Measurements from ENCODE around the gene MOB3B. TPM values are rescaled to one million over a fixed set of nuclear protein-coding genes. Genes with fewer than 3 reads are reported as not detected.
A peak's percentile ranks its signal among the peaks of the same experiment; 100 is the strongest.

Gene MOB3B
- total and polyA plus RNA-seq, 2 donors, result 2.3 to 7.8 TPM

DNA sequence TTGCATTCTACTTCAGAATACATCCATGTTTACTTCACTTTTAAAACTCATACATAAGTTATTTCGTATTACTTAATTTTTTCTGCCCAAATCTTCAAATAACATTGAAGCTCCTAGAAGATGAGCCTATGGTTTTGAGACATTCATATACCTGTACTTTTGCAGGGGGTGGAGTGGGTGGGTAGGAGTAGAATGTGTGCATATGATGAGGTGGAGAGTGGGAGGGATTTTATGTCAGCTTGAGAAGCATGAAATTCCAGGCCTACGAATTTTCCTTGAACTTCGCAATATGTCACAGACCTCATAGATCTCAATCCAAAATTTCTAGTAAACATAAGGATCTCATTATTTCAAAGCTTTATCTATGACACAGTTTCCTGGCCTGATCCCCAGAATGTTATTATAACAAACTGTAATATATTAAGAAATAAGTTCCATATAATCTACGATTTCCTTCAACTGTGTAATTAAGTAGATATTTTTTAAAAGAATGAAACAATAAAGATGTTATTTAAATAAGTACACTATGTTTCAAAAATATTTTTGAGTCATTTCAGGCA lies 19.7 kb upstream of the MOB3B start:
- peaks cover 3 to 30% of the 10 kb centered on the region in 2 donors for H3K36me3 ChIP-seq (ENCODE audit: control insufficient read depth in 2 of 2, insufficient read depth in 2 of 2, low read length in 1 of 2)

DNA sequence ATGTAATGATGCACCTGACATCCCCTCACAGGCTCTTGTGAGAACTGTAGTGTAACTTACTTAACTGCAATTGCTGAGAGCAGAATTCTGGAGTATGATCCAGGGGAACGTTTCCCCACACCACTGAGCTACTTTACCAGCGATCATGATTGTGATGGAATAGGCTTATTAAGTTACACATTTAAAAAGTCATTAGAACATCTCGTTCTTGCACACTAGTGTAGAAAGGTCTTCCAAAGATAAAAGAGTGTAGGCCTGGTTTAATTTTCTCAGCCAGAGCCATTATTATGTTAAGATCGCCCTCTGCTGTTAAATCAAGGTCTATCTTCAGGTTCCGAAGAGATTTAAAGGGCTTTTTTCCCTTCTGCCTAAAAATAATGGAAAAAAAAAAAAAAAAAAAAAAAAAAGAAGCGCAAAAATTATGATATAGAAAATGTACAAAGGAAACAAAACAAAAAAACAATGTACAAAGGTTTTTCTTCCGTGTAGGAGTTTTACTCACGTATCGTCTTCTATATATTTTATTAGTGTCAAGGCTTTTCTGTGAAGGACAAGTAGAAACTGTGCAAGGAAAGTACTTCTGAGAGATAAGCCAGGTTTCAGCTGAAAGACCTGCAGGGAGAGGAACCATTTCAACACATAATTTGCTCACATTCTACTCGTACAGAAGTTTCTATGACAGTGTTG lies 18.6 kb upstream of the MOB3B start:
- Histone ChIP-seq H3K9me3 (ENCODE audit: control insufficient read depth in 2 of 2, insufficient read depth in 1 of 2, low read length in 1 of 2) (no peaks in the 10 kb centered on the region), H3K27ac (ENCODE audit: low read depth in 1 of 2, low read length in 1 of 2) (no peak overlapping the region), H3K36me3 (ENCODE audit: control insufficient read depth in 2 of 2, insufficient read depth in 2 of 2, low read length in 1 of 2) (peaks cover 3 to 25% of the 10 kb centered on the region in 2 donors), H3K27me3 (ENCODE audit: control insufficient read depth in 2 of 2, insufficient read depth in 1 of 2, low read length in 1 of 2) (no peaks in the 10 kb centered on the region), H3K4me1 (ENCODE audit: control insufficient read depth in 2 of 2, insufficient read depth in 2 of 2, low read length in 2 of 2) (no peaks in the 10 kb centered on the region), H3K4me3 (ENCODE audit: low read length in 2 of 2) (no peak overlapping the region)
- peak in 2 of 9 donors; percentile 16 to 44 for DNase-seq (ENCODE audit: low read depth in 6 of 9, low spot score in 9 of 9)
- WGBS, result 83% methylated on average over 10 of the region's 10 CpGs

More for the DNA sequence above, 19.7 kb upstream of the MOB3B start:
- no peak for DNase-seq (ENCODE audit: low read depth in 6 of 9, low spot score in 9 of 9)
- Histone ChIP-seq H3K9me3 (ENCODE audit: control insufficient read depth in 2 of 2, insufficient read depth in 1 of 2, low read length in 1 of 2) (no peaks in the 10 kb centered on the region), H3K27ac (ENCODE audit: low read depth in 1 of 2, low read length in 1 of 2) (no peak overlapping the region), H3K4me3 (ENCODE audit: low read length in 2 of 2) (no peak overlapping the region), H3K27me3 (ENCODE audit: control insufficient read depth in 2 of 2, insufficient read depth in 1 of 2, low read length in 1 of 2) (no peaks in the 10 kb centered on the region), H3K4me1 (ENCODE audit: control insufficient read depth in 2 of 2, insufficient read depth in 2 of 2, low read length in 2 of 2) (no peaks in the 10 kb centered on the region)
- WGBS, result 99% methylated on average over 4 of the region's 4 CpGs

DNA sequence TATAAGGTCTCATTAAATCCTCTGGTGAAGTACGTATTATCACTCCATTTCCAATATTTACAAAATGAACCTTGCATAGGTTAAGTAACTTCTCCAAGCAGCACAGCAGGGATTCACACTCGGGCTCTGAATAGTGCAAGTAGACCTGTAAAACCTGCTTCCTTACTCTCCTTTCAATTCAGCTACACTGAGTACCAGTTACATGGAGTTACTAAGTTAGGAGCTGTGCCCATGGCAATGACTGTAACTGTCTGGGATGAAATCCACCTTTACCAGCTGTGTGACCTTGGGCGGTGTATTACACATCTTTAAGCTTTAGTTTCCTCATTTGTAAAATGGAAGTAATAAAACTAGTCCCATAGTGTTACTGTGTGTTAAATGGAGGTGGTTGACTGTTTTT lies 15.9 kb upstream of the MOB3B start:
- Histone ChIP-seq H3K4me3 (ENCODE audit: low read length in 2 of 2) (no peak overlapping the region), H3K36me3 (ENCODE audit: control insufficient read depth in 2 of 2, insufficient read depth in 2 of 2, low read length in 1 of 2) (peaks cover 0 to 17% of the 10 kb centered on the region in 2 donors), H3K27me3 (ENCODE audit: control insufficient read depth in 2 of 2, insufficient read depth in 1 of 2, low read length in 1 of 2) (no peaks in the 10 kb centered on the region), H3K27ac (ENCODE audit: low read depth in 1 of 2, low read length in 1 of 2) (no peak overlapping the region), H3K4me1 (ENCODE audit: control insufficient read depth in 2 of 2, insufficient read depth in 2 of 2, low read length in 2 of 2) (no peaks in the 10 kb centered on the region), H3K9me3 (ENCODE audit: control insufficient read depth in 2 of 2, insufficient read depth in 1 of 2, low read length in 1 of 2) (no peaks in the 10 kb centered on the region)
- WGBS, result 99% methylated on average over 3 of the region's 3 CpGs
- DNase-seq (ENCODE audit: low read depth in 6 of 9, low spot score in 9 of 9), result no peak

DNA sequence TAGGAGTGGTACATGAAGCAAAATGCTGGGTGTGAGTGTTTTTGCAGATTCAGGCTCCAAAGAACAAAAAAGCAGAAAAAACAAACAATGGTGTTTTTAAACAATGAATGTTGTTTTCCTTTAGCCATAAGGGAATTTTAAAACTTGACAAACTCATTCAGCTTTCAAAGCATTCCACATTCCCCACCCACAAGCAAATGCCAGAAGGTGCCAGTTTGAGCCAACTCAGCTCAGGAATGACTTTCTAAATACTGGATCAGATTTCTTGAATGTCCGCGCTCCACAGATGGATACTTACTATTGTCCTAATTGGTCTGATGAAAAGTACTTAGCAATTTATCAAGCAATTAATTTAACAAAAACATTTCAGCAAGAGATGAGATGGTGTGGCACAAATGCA lies 12.9 kb upstream of the MOB3B start:
- no peak overlapping the region for H3K27ac ChIP-seq (ENCODE audit: low read depth in 1 of 2, low read length in 1 of 2)
- H3K4me1 ChIP-seq (ENCODE audit: control insufficient read depth in 2 of 2, insufficient read depth in 2 of 2, low read length in 2 of 2), result peaks cover 0 to 5% of the 10 kb centered on the region in 2 donors
- H3K4me3 ChIP-seq (ENCODE audit: low read length in 2 of 2), result no peak overlapping the region
- no peaks in the 10 kb centered on the region for H3K27me3 ChIP-seq (ENCODE audit: control insufficient read depth in 2 of 2, insufficient read depth in 1 of 2, low read length in 1 of 2)
- no peaks in the 10 kb centered on the region for H3K9me3 ChIP-seq (ENCODE audit: control insufficient read depth in 2 of 2, insufficient read depth in 1 of 2, low read length in 1 of 2)
- H3K36me3 ChIP-seq (ENCODE audit: control insufficient read depth in 2 of 2, insufficient read depth in 2 of 2, low read length in 1 of 2), result peaks cover 0 to 14% of the 10 kb centered on the region in 2 donors
- WGBS, result 95% methylated on average over 2 of the region's 2 CpGs
- DNase-seq (ENCODE audit: low read depth in 6 of 9, low spot score in 9 of 9), result no peak

DNA sequence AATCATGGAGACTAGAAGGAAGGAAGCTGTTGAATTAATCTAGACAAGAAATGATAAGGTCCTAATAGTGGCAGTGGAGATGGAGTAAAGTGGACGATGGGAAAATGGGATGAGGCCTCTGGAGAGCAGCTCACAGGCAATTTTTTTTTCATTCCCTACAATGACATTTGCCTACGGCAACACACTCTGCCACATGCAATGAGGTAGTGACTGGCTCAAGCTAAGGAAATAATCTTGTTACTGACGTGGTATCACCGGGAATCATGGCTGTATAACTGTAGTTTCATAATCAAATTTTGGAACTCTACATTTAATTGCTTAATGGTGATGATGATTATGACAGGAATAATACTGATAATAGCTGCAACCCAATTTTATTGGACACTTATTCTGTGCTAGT lies 12.1 kb upstream of the MOB3B start:
- DNase-seq (ENCODE audit: low read depth in 6 of 9, low spot score in 9 of 9), result no peak
- Histone ChIP-seq H3K36me3 (ENCODE audit: control insufficient read depth in 2 of 2, insufficient read depth in 2 of 2, low read length in 1 of 2) (peaks cover 0 to 8% of the 10 kb centered on the region in 2 donors), H3K9me3 (ENCODE audit: control insufficient read depth in 2 of 2, insufficient read depth in 1 of 2, low read length in 1 of 2) (no peaks in the 10 kb centered on the region), H3K4me3 (ENCODE audit: low read length in 2 of 2) (no peak overlapping the region), H3K27me3 (ENCODE audit: control insufficient read depth in 2 of 2, insufficient read depth in 1 of 2, low read length in 1 of 2) (no peaks in the 10 kb centered on the region), H3K4me1 (ENCODE audit: control insufficient read depth in 2 of 2, insufficient read depth in 2 of 2, low read length in 2 of 2) (peaks cover 0 to 5% of the 10 kb centered on the region in 2 donors), H3K27ac (ENCODE audit: low read depth in 1 of 2, low read length in 1 of 2) (no peak overlapping the region)
- 97% methylated on average over 4 of the region's 4 CpGs for WGBS

DNA sequence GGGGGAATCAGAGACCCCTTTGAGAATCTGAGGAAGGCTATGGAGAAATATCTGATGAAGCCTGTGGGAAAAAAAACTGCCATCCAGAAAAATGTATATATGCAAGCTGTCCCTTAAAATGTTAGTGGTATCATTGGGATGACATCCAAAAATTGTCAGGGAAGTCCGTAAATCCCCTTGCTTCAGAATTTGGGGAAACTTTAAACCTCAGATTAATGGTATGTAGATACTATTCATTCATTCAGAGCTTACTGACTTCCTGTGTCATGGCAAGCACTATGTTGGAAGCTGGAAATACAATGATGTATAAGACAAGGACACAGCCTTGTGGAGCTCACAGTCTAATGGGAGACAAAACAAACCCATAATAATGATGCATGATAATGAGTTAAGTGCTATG lies 10.9 kb upstream of the MOB3B start:
- WGBS, result 97% methylated on average over 1 of the region's 1 CpG
- DNase-seq (ENCODE audit: low read depth in 6 of 9, low spot score in 9 of 9), result no peak
- Histone ChIP-seq H3K4me3 (ENCODE audit: low read length in 2 of 2) (no peak overlapping the region), H3K9me3 (ENCODE audit: control insufficient read depth in 2 of 2, insufficient read depth in 1 of 2, low read length in 1 of 2) (no peaks in the 10 kb centered on the region), H3K4me1 (ENCODE audit: control insufficient read depth in 2 of 2, insufficient read depth in 2 of 2, low read length in 2 of 2) (peaks cover 0 to 5% of the 10 kb centered on the region in 2 donors), H3K27me3 (ENCODE audit: control insufficient read depth in 2 of 2, insufficient read depth in 1 of 2, low read length in 1 of 2) (no peaks in the 10 kb centered on the region), H3K27ac (ENCODE audit: low read depth in 1 of 2, low read length in 1 of 2) (peak overlapping the region in 1 of 2 donors; percentile 86), H3K36me3 (ENCODE audit: control insufficient read depth in 2 of 2, insufficient read depth in 2 of 2, low read length in 1 of 2) (peaks cover 5 to 8% of the 10 kb centered on the region in 2 donors)

DNA sequence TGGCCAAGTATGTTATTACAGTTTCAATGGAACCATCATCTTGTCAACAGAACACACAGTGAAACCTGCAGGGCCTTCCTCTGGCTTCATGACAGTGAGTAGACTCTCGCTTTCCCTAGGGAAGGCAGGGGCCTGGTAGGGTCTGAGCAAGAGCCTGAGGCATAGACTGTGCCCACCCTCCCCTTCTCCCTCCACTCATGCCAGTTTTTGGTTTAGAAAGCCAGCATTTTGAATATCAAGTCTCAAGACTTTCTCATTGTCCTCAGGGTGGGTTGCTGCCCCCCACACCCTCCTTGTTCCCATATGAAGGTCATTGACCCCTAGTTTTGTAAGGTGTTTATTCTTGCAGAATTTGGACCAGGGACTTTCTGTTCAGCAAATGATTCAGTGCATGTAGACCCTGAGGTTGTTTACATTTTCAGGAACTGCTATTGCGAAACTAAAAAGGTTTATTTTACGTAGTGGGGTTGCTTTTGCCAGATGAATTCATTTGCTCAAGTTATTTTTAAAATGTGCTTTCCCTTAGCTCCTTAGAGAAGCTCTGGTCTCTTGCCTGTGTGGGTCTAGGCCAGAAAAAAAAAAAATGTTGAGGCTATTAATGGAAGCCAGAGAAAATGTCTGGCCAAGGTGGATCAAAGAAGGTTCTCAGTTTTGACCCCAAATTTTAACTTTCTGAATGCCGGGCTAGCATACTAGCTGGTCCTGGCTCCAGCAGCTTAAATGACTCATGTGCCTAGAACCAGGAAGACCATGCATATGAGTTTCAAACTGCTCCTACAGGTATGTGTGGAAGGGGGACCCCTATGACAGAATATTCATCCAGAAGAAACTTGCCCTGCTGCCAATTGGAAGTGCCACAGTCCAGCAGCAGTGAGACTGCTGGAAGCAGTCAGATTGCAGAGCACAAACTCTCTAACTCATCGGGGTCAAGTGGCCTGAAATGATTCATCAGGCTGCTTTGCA lies 10.1 kb upstream of the MOB3B start:
- 86% methylated on average over 5 of the region's 5 CpGs for WGBS
- Histone ChIP-seq H3K9me3 (ENCODE audit: control insufficient read depth in 2 of 2, insufficient read depth in 1 of 2, low read length in 1 of 2) (no peaks in the 10 kb centered on the region), H3K4me3 (ENCODE audit: low read length in 2 of 2) (no peak overlapping the region), H3K36me3 (ENCODE audit: control insufficient read depth in 2 of 2, insufficient read depth in 2 of 2, low read length in 1 of 2) (peaks cover 5 to 8% of the 10 kb centered on the region in 2 donors), H3K27me3 (ENCODE audit: control insufficient read depth in 2 of 2, insufficient read depth in 1 of 2, low read length in 1 of 2) (no peaks in the 10 kb centered on the region), H3K4me1 (ENCODE audit: control insufficient read depth in 2 of 2, insufficient read depth in 2 of 2, low read length in 2 of 2) (peaks cover 0 to 5% of the 10 kb centered on the region in 2 donors), H3K27ac (ENCODE audit: low read depth in 1 of 2, low read length in 1 of 2) (peak overlapping the region; percentile 71 to 86)
- DNase-seq (ENCODE audit: low read depth in 6 of 9, low spot score in 9 of 9), result peak in 1 of 9 donors; percentile 19

DNA sequence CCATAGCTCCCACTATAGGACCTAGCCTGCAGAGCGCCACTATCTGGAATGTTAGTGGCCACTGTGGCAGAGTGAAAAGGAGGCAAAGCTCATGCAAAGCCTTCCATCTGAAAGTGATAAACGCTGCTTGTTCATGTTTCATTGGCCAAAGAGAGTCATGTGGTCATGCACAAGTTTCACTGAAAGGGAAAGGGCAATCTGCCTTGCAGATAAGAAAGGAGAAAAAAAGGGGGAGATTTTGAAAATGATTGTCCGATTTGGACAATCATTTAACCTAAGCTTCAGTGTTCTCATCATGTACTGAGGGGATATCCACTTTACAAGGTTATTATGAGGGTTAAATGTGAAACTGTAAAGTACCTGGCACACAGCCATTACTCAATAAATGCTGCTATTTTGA lies 9.0 kb upstream of the MOB3B start:
- Histone ChIP-seq H3K4me1 (ENCODE audit: control insufficient read depth in 2 of 2, insufficient read depth in 2 of 2, low read length in 2 of 2) (peaks cover 0 to 5% of the 10 kb centered on the region in 2 donors), H3K4me3 (ENCODE audit: low read length in 2 of 2) (no peak overlapping the region), H3K9me3 (ENCODE audit: control insufficient read depth in 2 of 2, insufficient read depth in 1 of 2, low read length in 1 of 2) (no peaks in the 10 kb centered on the region), H3K27me3 (ENCODE audit: control insufficient read depth in 2 of 2, insufficient read depth in 1 of 2, low read length in 1 of 2) (no peaks in the 10 kb centered on the region), H3K27ac (ENCODE audit: low read depth in 1 of 2, low read length in 1 of 2) (peak overlapping the region; percentile 18 to 77), H3K36me3 (ENCODE audit: control insufficient read depth in 2 of 2, insufficient read depth in 2 of 2, low read length in 1 of 2) (peaks cover 5 to 8% of the 10 kb centered on the region in 2 donors)
- DNase-seq (ENCODE audit: low read depth in 6 of 9, low spot score in 9 of 9), result peak in 1 of 9 donors; percentile 20
- WGBS, result 93% methylated on average over 3 of the region's 3 CpGs

DNA sequence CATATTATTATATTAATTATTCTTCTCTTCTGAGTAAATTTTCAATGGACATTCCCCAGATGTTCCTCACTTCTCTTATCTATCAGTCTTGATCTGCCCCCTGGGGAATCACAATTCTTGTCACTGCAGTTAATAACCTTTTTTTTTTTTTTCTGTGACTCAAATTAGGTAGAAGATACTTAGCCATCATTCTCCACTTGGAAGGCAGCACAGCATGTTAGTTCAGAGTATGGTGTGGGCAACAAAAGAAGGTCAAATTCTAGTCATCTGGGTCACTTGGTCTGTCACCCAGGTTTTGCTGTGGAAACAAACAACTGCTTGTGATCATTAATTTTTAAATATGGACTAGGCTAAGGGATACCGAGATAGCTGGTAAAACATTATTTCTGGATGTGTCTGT lies 8.1 kb upstream of the MOB3B start:
- Histone ChIP-seq H3K27ac (ENCODE audit: low read depth in 1 of 2, low read length in 1 of 2) (peak overlapping the region; percentile 65 to 77), H3K4me1 (ENCODE audit: control insufficient read depth in 2 of 2, insufficient read depth in 2 of 2, low read length in 2 of 2) (peaks cover 0 to 5% of the 10 kb centered on the region in 2 donors), H3K4me3 (ENCODE audit: low read length in 2 of 2) (no peak overlapping the region), H3K27me3 (ENCODE audit: control insufficient read depth in 2 of 2, insufficient read depth in 1 of 2, low read length in 1 of 2) (no peaks in the 10 kb centered on the region), H3K9me3 (ENCODE audit: control insufficient read depth in 2 of 2, insufficient read depth in 1 of 2, low read length in 1 of 2) (no peaks in the 10 kb centered on the region), H3K36me3 (ENCODE audit: control insufficient read depth in 2 of 2, insufficient read depth in 2 of 2, low read length in 1 of 2) (peaks cover 5% of the 10 kb centered on the region in 2 donors)
- no peak for DNase-seq (ENCODE audit: low read depth in 6 of 9, low spot score in 9 of 9)
- WGBS, result 99% methylated on average over 1 of the region's 1 CpG
